K562 (cell line): ENCODE measurements around the gene LZTS2. TPM values are rescaled to one million over a fixed set of nuclear protein-coding genes. Genes with fewer than 3 reads are reported as not detected.

Experiments
- ATAC-seq: fragments of 200-7000 bp; cut with Tn5 transposase; 3 replicates; pipeline ENCODE4 v1.9.1; 2020; ENCODE audit warnings: moderate library complexity
- BruUV-seq: library from RNA; stranded (reverse); fragments of 400-500 nt; replicated peaks from 2 replicates; lab custom pipeline; 2021; lab: Mats Ljungman, UMichigan
- CTCF ChIA-PET: fragments of 300-600 bp; formaldehyde crosslinking; extraction: SDS; loops from one replicate; lab custom pipeline; 2021; ENCODE audit warnings: low intra/inter-chr PET ratio; lab: Yijun Ruan, JAX
- POLR2A ChIA-PET: fragments of 300-600, 350-650 bp; sonication (Branson Sonifier 250); formaldehyde crosslinking; extraction: SDS; loops from one replicate; lab custom pipeline; 2021; ENCODE audit warnings: antibody characterized with exemption, inconsistent platforms; lab: Yijun Ruan, JAX
- DNase-seq, 4 experiments: peaks; one replicate each; pipeline versions ENCODE4 v3.0.0 to v3.0.0-alpha.2; 2011 to 2018; ENCODE audit warnings: low spot score in 3 of 4, mixed read lengths in 3 of 4; ENCODE audit errors: extremely low read depth in 1 of 4
- FAIRE-seq: peaks from 2 replicates; lab custom pipeline; 2011; peaks lifted over from hg19 to GRCh38; lab: Jason Lieb, UNC
- H2AFZ ChIP-seq: 2 replicates; pipeline ENCODE4 v1.6.0; 2011; ENCODE audit warnings: low read depth, low read length, control low read depth, inconsistent platforms
- H3K27ac ChIP-seq: fragments of 200-600 bp; 3 replicates; pipeline ENCODE4 v1.8.0; 2011; ENCODE audit warnings: low read depth, mild to moderate bottlenecking, control low read depth, inconsistent platforms, low read length, moderate library complexity, mixed read lengths; ENCODE audit errors: extremely low read depth
- H3K27me3 ChIP-seq, 2 experiments: fragments of 300-600 bp in 1 of 2; 2 replicates in 1 of 2; 3 replicates in 1 of 2; pipeline versions ENCODE4 v1.6.0 to v1.8.0; 2011; ENCODE audit warnings: inconsistent platforms in 2 of 2, low read length in 2 of 2, mild to moderate bottlenecking in 1 of 2, mixed read lengths in 1 of 2, moderate library complexity in 1 of 2; ENCODE audit not compliant: control insufficient read depth in 2 of 2, insufficient read depth in 2 of 2
- H3K36me3 ChIP-seq: fragments of 300-600 bp; 3 replicates; pipeline ENCODE4 v1.8.0; 2011; ENCODE audit warnings: mild to moderate bottlenecking, low read length, inconsistent platforms; ENCODE audit not compliant: control insufficient read depth, insufficient read depth
- H3K4me1 ChIP-seq, 2 experiments: fragments of 200-600 bp in 1 of 2; replicated peaks in 1 of 2; 2 replicates in 1 of 2; 3 replicates in 1 of 2; pipeline versions ENCODE4 v1.5.1 to v1.8.0; 2011; ENCODE audit warnings: inconsistent platforms in 2 of 2, low read length in 2 of 2, mild to moderate bottlenecking in 1 of 2, mixed read lengths in 1 of 2, moderate library complexity in 1 of 2; ENCODE audit not compliant: control insufficient read depth in 2 of 2, insufficient read depth in 2 of 2
- H3K4me2 ChIP-seq: 2 replicates; pipeline ENCODE4 v1.6.1; 2011; ENCODE audit warnings: low read length, control low read depth, inconsistent platforms, mixed read lengths; ENCODE audit not compliant: insufficient read depth
- H3K4me3 ChIP-seq: fragments of 200-600 bp; sonication (generic), shearing (Covaris generic); 2 replicates; pipeline ENCODE4 v1.5.1; 2016; ENCODE audit warnings: control low read depth, inconsistent platforms
- H3K79me2 ChIP-seq: fragments of 200-600 bp; 3 replicates; pipeline ENCODE4 v1.8.0; 2011; ENCODE audit warnings: low read length, inconsistent platforms; ENCODE audit not compliant: control insufficient read depth, insufficient read depth
- H3K9ac ChIP-seq, 2 experiments: 2 replicates each; pipeline versions ENCODE4 v1.6.0 to v1.6.1; 2011; ENCODE audit warnings: low read depth in 2 of 2, low read length in 2 of 2, control low read depth in 1 of 2, inconsistent platforms in 1 of 2, mild to moderate bottlenecking in 1 of 2, mixed read lengths in 1 of 2; ENCODE audit not compliant: insufficient read depth in 1 of 2
- H3K9me1 ChIP-seq: one replicate; pipeline ENCODE4 v1.6.0; 2011; ENCODE audit warnings: inconsistent platforms, mild to moderate bottlenecking, low read length, moderate library complexity; ENCODE audit not compliant: control insufficient read depth, insufficient read depth
- H3K9me3 ChIP-seq: replicated peaks from 2 replicates; pipeline ENCODE4 v1.5.1; 2011; ENCODE audit warnings: low read depth, low read length, inconsistent platforms; ENCODE audit not compliant: control insufficient read depth, insufficient read depth
- H4K20me1 ChIP-seq: replicated peaks from 2 replicates; pipeline ENCODE4 v1.6.1; 2011; ENCODE audit warnings: low read length, inconsistent platforms, mixed read lengths; ENCODE audit not compliant: control insufficient read depth, insufficient read depth
- BRF1 ChIP-seq: IDR thresholded peaks from 3 replicates; pipeline ENCODE4 v1.6.1; 2011; ENCODE audit warnings: borderline replicate concordance, mild to moderate bottlenecking; ENCODE audit not compliant: insufficient read length; ENCODE audit errors: extremely low read depth
- MAFG ChIP-seq: fragments of 450-650 bp; conservative IDR thresholded peaks from 2 replicates; pipeline ENCODE4 v1.6.1; 2016; ENCODE audit warnings: missing genetic modification characterization, missing compliant biosample characterization
- NR4A1 ChIP-seq, 2 experiments: fragments of 250-450 bp in 1 of 2; fragments of 450-650 bp in 1 of 2; sonication (Bioruptor Pico) in 1 of 2; IDR thresholded peaks; 2 replicates each; pipeline versions ENCODE4 v1.4.0 to v1.6.1; 2016 to 2020; ENCODE audit warnings: mild to moderate bottlenecking in 2 of 2, missing compliant biosample characterization in 1 of 2, missing genetic modification characterization in 1 of 2, moderate library complexity in 1 of 2
- SOX6 ChIP-seq: fragments of 450-650 bp; IDR thresholded peaks from 2 replicates; pipeline ENCODE4 v1.6.1; 2014; ENCODE audit warnings: mild to moderate bottlenecking
- STAT5A ChIP-seq: IDR thresholded peaks from 2 replicates; pipeline ENCODE4 v1.6.1; 2012; ENCODE audit warnings: low read length, inconsistent platforms, borderline replicate concordance
- ZNF717 ChIP-seq: fragments of 250-450 bp; sonication (Bioruptor Pico); IDR thresholded peaks from 2 replicates; pipeline ENCODE4 v1.5.0; 2021
- WGBS: fragments of 100-300 bp; shearing (Covaris generic); methylation state at CpG from one replicate; pipeline ENCODE4 v1.1.6; 2016; ENCODE audit warnings: low coverage, mixed read lengths; ENCODE audit not compliant: insufficient coverage; ENCODE audit errors: missing lambda C conversion rate; 5-methylcytosine and 5-hydroxymethylcytosine counted together
- in situ Hi-C: fragments of 300-500 bp; cut with MboI; formaldehyde crosslinking; loops from 4 replicates; pipeline ENCODE4 v1.15.0; 2018; ENCODE audit warnings: inconsistent platforms, mixed read lengths
- intact Hi-C: fragments of 100-400 bp; cut with micrococcal nuclease; formaldehyde crosslinking; loops from 2 replicates; pipeline ENCODE4 v1.14.2; 2022
- polyA plus RNA-seq, 8 experiments: library from polyadenylated mRNA; depleted of rRNA in 4 of 8; stranded (reverse) in 5 of 8; unstranded in 3 of 8; fragments of >200 nt; fragmentation: Nextera tagmentation in 2 of 8; fragmentation: Illumina TruSeq in 1 of 8; extraction: Ambion mirVana in 2 of 8; extraction: Trizol in 1 of 8; gene quantifications; 2 replicates each; pipeline versions ENCODE4 v1.2.1 to v1.2.3, GENCODE V29; 2011 to 2014; ENCODE audit warnings: inconsistent platforms in 1 of 8, missing spikeins in 1 of 8
- total RNA-seq, 7 experiments: library from RNA; depleted of rRNA in 6 of 7; stranded (reverse); fragments of >200 nt in 6 of 7; fragmentation: Illumina TruSeq in 2 of 7; extraction: Trizol in 2 of 7; gene quantifications; 2 replicates each; pipeline versions ENCODE4 v1.2.1 to v1.2.3, GENCODE V29; 2011 to 2021; ENCODE audit warnings: low replicate concordance in 1 of 7
- TF ChIP-seq, protein P1 (sequence below): sonication (generic); formaldehyde crosslinking; IDR thresholded peaks from 2 replicates; pipeline ENCODE4 v1.8.1; 2022; ENCODE audit warnings: missing genetic modification reagents

LZTS2 gene
- total and polyA plus RNA-seq, 9 of the 15 experiments (the other 6 are each of a cell fraction or from before 2014, with no cell fraction given) = 0.23 to 42.5 (median 14.7) TPM

DNA sequence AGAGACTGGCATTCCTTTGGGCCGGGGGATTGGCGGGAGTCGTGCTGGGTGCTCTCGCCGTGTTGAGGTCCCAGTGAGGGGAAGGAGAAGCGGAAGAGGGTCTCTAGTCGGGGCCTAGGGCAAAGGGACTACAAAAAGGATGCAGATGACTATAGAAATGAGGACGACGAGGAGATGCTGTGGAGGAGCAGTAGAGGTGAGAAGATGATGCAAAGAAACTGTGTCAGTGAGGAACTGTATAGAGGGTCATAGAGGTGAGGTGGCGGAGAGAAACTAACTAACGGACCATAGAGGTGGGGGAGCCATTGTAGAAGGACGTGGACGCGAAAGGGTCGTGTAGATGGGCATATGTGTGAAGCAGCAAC lies 11.9 kb upstream of the LZTS2 start (continued):
- TF ChIP-seq NR4A1 (CRISPR knock-in tag; IDR thresholded peaks at IDR 0.05) (no peak), NR4A1 (tag; IDR thresholded peaks at IDR 0.05) (no peak)
- TF ChIP-seq, all 486 proteins: peak for 17

DNA sequence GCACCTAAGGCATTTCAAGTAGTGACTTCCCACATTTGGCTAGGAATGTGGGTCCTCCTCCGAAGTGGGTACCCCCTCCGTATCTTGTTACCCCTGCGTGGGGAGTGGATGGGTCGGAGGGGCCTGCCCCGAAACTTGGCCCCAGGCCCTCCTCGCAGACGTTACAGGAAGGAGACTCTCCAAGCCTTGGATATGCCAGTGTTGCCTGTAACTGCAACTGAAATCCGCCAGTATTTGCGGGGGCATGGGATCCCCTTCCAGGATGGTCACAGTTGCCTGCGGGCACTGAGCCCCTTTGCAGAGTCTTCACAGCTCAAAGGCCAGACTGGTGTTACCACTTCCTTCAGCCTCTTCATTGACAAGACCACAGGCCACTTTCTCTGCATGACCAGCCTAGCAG lies 11.4 kb upstream of the LZTS2 start:
- BruUV-seq = no TSS peak
- POLR2A ChIA-PET = interaction anchor here (1.3 kb wide), 1 partner anchor 10 kb away, joined by 4 read pairs; no protein-coding TSS in a partner anchor
- H3K9me1 ChIP-seq = no peaks in the 10 kb centered on the region
- peaks cover 6% of the 10 kb centered on the region; the same call in 1 of the 2 replicates for H4K20me1 ChIP-seq
- intact Hi-C loops = no loop called here
- no peaks in the 10 kb centered on the region for H3K27me3 ChIP-seq
- no peak for DNase-seq
- H3K9ac ChIP-seq = peak overlapping the region; percentile 95 to 99
- CTCF ChIA-PET = no interaction called here
- in situ Hi-C loops = loop anchor here (25.0 kb wide), 1 partner anchor 1049 kb away; no protein-coding TSS in a partner anchor
- peaks cover 59% of the 10 kb centered on the region for H3K79me2 ChIP-seq
- H3K4me1 ChIP-seq = peaks cover 16 to 21% of the 10 kb centered on the region in 2 experiments; a peak in 4 of 5 replicates
- 15% methylated on average over 7 of the region's 10 CpGs for WGBS
- peak overlapping the region; percentile 95 for H3K4me3 ChIP-seq
- TF ChIP-seq STAT5A (no peak), SOX6 (no peak), BRF1 (no peak), ZNF717 (no peak), MAFG (no peak)
- TF ChIP-seq, protein P1, sequence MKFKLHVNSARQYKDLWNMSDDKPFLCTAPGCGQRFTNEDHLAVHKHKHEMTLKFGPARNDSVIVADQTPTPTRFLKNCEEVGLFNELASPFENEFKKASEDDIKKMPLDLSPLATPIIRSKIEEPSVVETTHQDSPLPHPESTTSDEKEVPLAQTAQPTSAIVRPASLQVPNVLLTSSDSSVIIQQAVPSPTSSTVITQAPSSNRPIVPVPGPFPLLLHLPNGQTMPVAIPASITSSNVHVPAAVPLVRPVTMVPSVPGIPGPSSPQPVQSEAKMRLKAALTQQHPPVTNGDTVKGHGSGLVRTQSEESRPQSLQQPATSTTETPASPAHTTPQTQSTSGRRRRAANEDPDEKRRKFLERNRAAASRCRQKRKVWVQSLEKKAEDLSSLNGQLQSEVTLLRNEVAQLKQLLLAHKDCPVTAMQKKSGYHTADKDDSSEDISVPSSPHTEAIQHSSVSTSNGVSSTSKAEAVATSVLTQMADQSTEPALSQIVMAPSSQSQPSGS = no peak
- no peaks in the 10 kb centered on the region for H3K9me3 ChIP-seq
- peak; percentile 56 for FAIRE-seq
- ATAC-seq = no peak
- H2AFZ ChIP-seq = no peak overlapping the region
- peak overlapping the region; percentile 87 for H3K27ac ChIP-seq
- peak overlapping the region; percentile 97 for H3K4me2 ChIP-seq
- H3K36me3 ChIP-seq = peaks cover 57% of the 10 kb centered on the region; the same call in 2 of the 3 replicates
